Pancreas (tissue), 10 donors: ENCODE measurements around the gene TOP1. TPM values are rescaled to one million over a fixed set of nuclear protein-coding genes. Genes with fewer than 3 reads are reported as not detected.

Experiments used
- ATAC-seq, 4 donors: fragments of 200-7000 bp; cut with Tn5 transposase; one replicate each; pipeline versions ENCODE4 v1.8.0 to v1.9.1; 2020; ENCODE audit warnings: mild to moderate bottlenecking in 4 of 4, moderate library complexity in 4 of 4
- DNase-seq, 6 donors: peaks; one replicate each; pipeline ENCODE4 v3.0.0-alpha.2; 2020
- FAIRE-seq: peaks from 2 replicates; lab custom pipeline; 2012; peaks lifted over from hg19 to GRCh38; lab: Jason Lieb, UNC
- H3K27ac ChIP-seq, 4 donors: fragments of 200-600 bp; sonication (generic); 1 replicate in 3 of 4; 2 replicates in 1 of 4; pipeline versions ENCODE4 v1.5.0 to v1.8.0; 2020
- H3K27me3 ChIP-seq, 4 donors: fragments of 200-600 bp; one replicate each; pipeline ENCODE4 v1.8.0; 2021
- H3K36me3 ChIP-seq, 3 donors: fragments of 200-600 bp; sonication (generic) in 1 of 3; one replicate each; pipeline versions ENCODE4 v1.5.0 to v1.8.0; 2020 to 2021
- H3K4me1 ChIP-seq, 3 donors: fragments of 200-600 bp; one replicate each; pipeline ENCODE4 v1.8.0; 2021
- H3K4me3 ChIP-seq, 4 donors: fragments of 200-600 bp; sonication (generic) in 2 of 4; one replicate each; pipeline versions ENCODE4 v1.5.0 to v1.8.0; 2020 to 2021
- H3K9me3 ChIP-seq, 4 donors: fragments of 200-600 bp; one replicate each; pipeline ENCODE4 v1.8.0; 2021
- CTCF ChIP-seq, 4 donors: fragments of 200-600 bp; sonication (generic) in 3 of 4; IDR thresholded peaks; one replicate each; pipeline versions ENCODE4 v1.5.0 to v1.8.0; 2021; ENCODE audit warnings: antibody characterized with exemption in 4 of 4
- WGBS, 2 donors: extraction: QIAGEN DNeasy Blood & Tissue Kit; methylation state at CpG; one replicate each; pipeline ENCODE4 v1.1.7; 2013; 5-methylcytosine and 5-hydroxymethylcytosine counted together
- intact Hi-C, 3 donors: fragments of 100-400 bp; cut with DNase I; formaldehyde crosslinking; loops; one replicate each; pipeline versions ENCODE4 v1.11.1 to v1.14.2; 2022
- polyA plus RNA-seq, 2 donors: library from polyadenylated mRNA; stranded (reverse); fragments of 200-250 nt; gene quantifications; one replicate each; pipeline ENCODE4 v1.2.3, GENCODE V29; 2013
- total RNA-seq, 6 donors: library from RNA; stranded (reverse); fragmentation: NEBNext Ultra II Directional in 4 of 6; extraction: Animal tissue kit (Norgen Biotek cat#: 25700) in 4 of 6; gene quantifications; one replicate each; pipeline versions ENCODE4 v1.2.1 to v1.2.4, GENCODE V29; 2021 to 2023
- donor health status: healthy with polysubstance abuse.
- donor health status: DM: no; HTN: no; CAD: no; lungs with moderate emphysema.
- donor health status: DM: no; HTN: no; CAD: no.
- donor health status: control.
- donor health status: control.
- donor health status: Bipolar disorder and iron deficiency.
- donor health status: DM: yes; HTN: yes; CAD: no.
- donor health status: DM: no; HTN: no; CAD: no.
- donor health status: DM: no; HTN: no; CAD: no.
- donor health status: DM: yes; HTN: yes; CAD: no.

Gene TOP1
- total and polyA plus RNA-seq, 8 donors: 9.6 to 25.6 (median 16.2) TPM

- intact Hi-C loops: no loop called here
- peaks cover 0 to 16% (median 0%) of the 10 kb centered on the region in 3 donors for H3K36me3 ChIP-seq
- H3K27me3 ChIP-seq: no peaks in the 10 kb centered on the region
- H3K9me3 ChIP-seq: no peaks in the 10 kb centered on the region
- no peak for TF ChIP-seq CTCF (IDR thresholded peaks at IDR 0.05)
- WGBS, 2 donors: 95 to 98% methylated on average over 3 of the region's 3 CpGs
- no peak overlapping the region for H3K27ac ChIP-seq
- peaks cover 0 to 6% (median 0%) of the 10 kb centered on the region in 3 donors for H3K4me1 ChIP-seq
- FAIRE-seq (no peak), DNase-seq (no peak), ATAC-seq (no peak)
- no peak overlapping the region for H3K4me3 ChIP-seq
Observed at GRCh38 chr20:41085606-41086005, 57.0 kb downstream of the TOP1 start.

GRCh38 chr20:41086402-41087324, 58.0 kb downstream of the TOP1 start:
- no peaks in the 10 kb centered on the region for H3K27me3 ChIP-seq
- no peak for FAIRE-seq
- no peak overlapping the region for H3K4me3 ChIP-seq
- peaks cover 0 to 9% (median 0%) of the 10 kb centered on the region in 3 donors for H3K36me3 ChIP-seq
- ATAC-seq: peak in 2 of 4 donors; percentile 61 to 66
- H3K9me3 ChIP-seq: no peaks in the 10 kb centered on the region
- no peak overlapping the region for H3K27ac ChIP-seq
- H3K4me1 ChIP-seq: peaks cover 0 to 6% (median 0%) of the 10 kb centered on the region in 3 donors
- WGBS, 2 donors: 53 to 62% methylated on average over 8 of the region's 8 CpGs
- no peak for DNase-seq
- intact Hi-C loops: no loop called here
- no peak for TF ChIP-seq CTCF (IDR thresholded peaks at IDR 0.05)

DNA sequence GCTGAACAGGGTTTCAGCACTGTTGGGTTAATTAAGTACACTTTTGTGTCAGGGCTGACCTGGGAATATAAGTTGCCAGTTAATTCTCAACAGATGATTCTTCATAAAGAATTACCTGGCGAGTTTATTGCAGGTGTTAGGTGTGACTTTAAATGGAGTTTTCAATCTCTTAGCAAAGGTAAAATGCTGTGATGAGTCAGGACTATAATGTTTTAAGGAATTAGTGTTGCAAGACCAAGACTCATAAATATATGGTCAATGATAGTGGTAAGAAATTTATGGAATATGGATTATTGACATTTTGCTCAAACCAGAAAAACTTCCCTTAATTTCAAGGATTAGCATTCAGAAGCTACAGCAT, 58.7 kb downstream of the TOP1 start:
- WGBS, 2 donors: 83 to 84% methylated on average over 1 of the region's 1 CpG
- no peak overlapping the region for H3K27ac ChIP-seq
- DNase-seq (no peak), FAIRE-seq (no peak), ATAC-seq (no peak)
- H3K9me3 ChIP-seq: no peaks in the 10 kb centered on the region
- no peak overlapping the region for H3K4me3 ChIP-seq
- peaks cover 0 to 9% (median 0%) of the 10 kb centered on the region in 3 donors for H3K36me3 ChIP-seq
- no peak for TF ChIP-seq CTCF (IDR thresholded peaks at IDR 0.05)
- intact Hi-C loops: no loop called here
- H3K27me3 ChIP-seq: no peaks in the 10 kb centered on the region
- peaks cover 0 to 6% (median 0%) of the 10 kb centered on the region in 3 donors for H3K4me1 ChIP-seq

DNA sequence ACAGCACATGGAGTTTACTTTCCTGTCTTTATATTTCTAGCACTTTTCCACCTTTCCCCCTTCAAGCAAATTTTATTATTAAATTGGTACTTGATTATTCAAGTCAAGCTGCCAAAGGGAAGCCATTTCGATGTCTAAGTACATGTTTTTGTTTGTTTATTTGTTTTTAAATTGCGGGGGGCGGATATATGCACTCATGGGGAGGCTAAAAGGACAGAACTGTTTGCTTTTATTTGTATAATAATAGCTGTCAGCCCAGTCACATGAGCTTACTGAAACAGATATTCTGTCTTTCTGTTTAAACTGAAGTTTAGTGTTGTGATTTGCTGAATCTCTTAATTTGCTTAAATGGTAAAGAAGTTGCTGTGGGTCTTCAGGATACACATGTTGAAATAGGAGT, 59.2 kb downstream of the TOP1 start:
- Histone ChIP-seq H3K27me3 (no peaks in the 10 kb centered on the region), H3K36me3 (peaks cover 0 to 14% (median 3%) of the 10 kb centered on the region in 3 donors), H3K4me3 (no peak overlapping the region), H3K4me1 (peaks cover 0 to 6% (median 0%) of the 10 kb centered on the region in 3 donors), H3K9me3 (no peaks in the 10 kb centered on the region), H3K27ac (no peak overlapping the region)
- FAIRE-seq: no peak
- WGBS, 2 donors: 90 to 92% methylated on average over 3 of the region's 3 CpGs
- no peak for DNase-seq
- no peak for TF ChIP-seq CTCF (IDR thresholded peaks at IDR 0.05)
- intact Hi-C loops: no loop called here
- ATAC-seq: no peak

- no peak for ATAC-seq
Observed at GRCh38 chr20:41089555-41089954, 60.9 kb downstream of the TOP1 start.

More at GRCh38 chr20:41089555-41089954, 60.9 kb downstream of the TOP1 start:
- intact Hi-C loops: no loop called here
- H3K27me3 ChIP-seq: no peaks in the 10 kb centered on the region
- DNase-seq (no peak), FAIRE-seq (no peak)
- peaks cover 0 to 21% (median 5%) of the 10 kb centered on the region in 3 donors for H3K36me3 ChIP-seq
- no peak overlapping the region for H3K27ac ChIP-seq
- peaks cover 0 to 6% (median 0%) of the 10 kb centered on the region in 3 donors for H3K4me1 ChIP-seq
- H3K9me3 ChIP-seq: no peaks in the 10 kb centered on the region
- TF ChIP-seq CTCF (IDR thresholded peaks at IDR 0.05): no peak
- 90 to 92% methylated on average over 3 of the region's 3 CpGs for WGBS, 2 donors
- no peak overlapping the region for H3K4me3 ChIP-seq
